Vagina (tissue), 2 donors: Measurements from ENCODE around the gene ARPP21.

Experiments
- CTCF ChIP-seq, 3 experiments: fragments of 450-650 bp in 2 of 3; fragments of 200-600 bp in 1 of 3; sonication (generic) in 1 of 3; IDR thresholded peaks; one replicate each; pipeline ENCODE4 v1.5.1; 2017 to 2019; ENCODE audit warnings: antibody characterized with exemption in 3 of 3, mild to moderate bottlenecking in 2 of 3, moderate library complexity in 2 of 3
- POLR2AphosphoS5 ChIP-seq, 2 donors: sonication (generic); formaldehyde crosslinking; IDR thresholded peaks; one replicate each; pipeline ENCODE4 v1.9.0; 2017; ENCODE audit warnings: antibody characterized with exemption in 2 of 2, mild to moderate bottlenecking in 2 of 2, low read depth in 1 of 2; ENCODE audit not compliant: insufficient read depth in 1 of 2

DNA sequence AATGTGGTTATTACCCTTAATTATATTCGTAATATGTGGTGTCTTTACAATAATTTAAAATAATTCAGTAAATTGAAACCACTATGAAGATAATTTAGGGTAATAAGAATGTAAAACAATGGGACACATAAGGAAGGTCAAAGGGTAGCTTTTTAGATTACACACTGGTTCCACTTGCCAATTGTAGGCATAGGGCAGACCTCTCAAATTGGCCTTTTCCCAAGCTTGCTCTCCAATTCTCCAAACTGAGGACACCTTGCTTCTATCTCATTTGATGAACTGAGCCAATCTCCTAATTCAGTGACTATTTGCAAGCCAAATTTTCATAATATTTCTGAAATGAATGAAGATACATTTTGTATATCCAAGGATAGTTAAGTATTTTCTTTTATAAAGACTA lies 151.4 kb downstream of the ARPP21 start:
- TF ChIP-seq CTCF (IDR thresholded peaks at IDR 0.05), result no peak
- no peak for TF ChIP-seq POLR2AphosphoS5 (IDR thresholded peaks at IDR 0.05; ENCODE audit: insufficient read depth in 1 of 2, low read depth in 1 of 2)
